ENCODE results near the gene CD2BP2. TPM values are rescaled to one million over a fixed set of nuclear protein-coding genes. Genes with fewer than 3 reads are reported as not detected.

Gene CD2BP2
- total and polyA plus RNA-seq, 2 of the 13 experiments (the other 11 are each of a cell fraction or from before 2014, with no cell fraction given) = 24.9 to 54.6 TPM

- TF ChIP-seq AGO1 (IDR thresholded peaks at IDR 0.05; ENCODE audit: low read depth, low read length, poor library complexity, severe bottlenecking) (no peak), ZNF275 (CRISPR knock-in tag; IDR thresholded peaks at IDR 0.05; ENCODE audit: borderline replicate concordance) (0 out of 2 replicates have a peak, but pooled peaks have one; percentile 14), ZSCAN5A (CRISPR knock-in tag; IDR thresholded peaks at IDR 0.05; ENCODE audit: borderline replicate concordance) (no peak), NFKB2 (CRISPR knock-in tag; IDR thresholded peaks at IDR 0.05; ENCODE audit: borderline replicate concordance) (0 out of 2 replicates have a peak, but pooled peaks have one; percentile 13), POLR2A (IDR thresholded peaks at IDR 0.05; ENCODE audit: insufficient read depth in 1 of 2, low read depth in 2 of 2, low read length in 2 of 2) (peak; percentile 35 to 74; a peak in 3 of 4 replicates), ZFP36 (IDR thresholded peaks at IDR 0.05; ENCODE audit: borderline replicate concordance, low read depth, low read length, partially characterized antibody) (no peak), KAT7 (CRISPR knock-in tag; IDR thresholded peaks at IDR 0.05; ENCODE audit: borderline replicate concordance) (peak; percentile 19; the same call in 1 of the 2 replicates), HNF4G (IDR thresholded peaks at IDR 0.05; ENCODE audit: borderline replicate concordance, low read depth, low read length) (no peak), HNF4G (CRISPR knock-in tag; IDR thresholded peaks at IDR 0.05; ENCODE audit: borderline replicate concordance, low read depth) (no peak), ZIK1 (CRISPR knock-in tag; IDR thresholded peaks at IDR 0.05; ENCODE audit: borderline replicate concordance, low read depth) (peak; percentile 68), ATAD3A (CRISPR knock-in tag; IDR thresholded peaks at IDR 0.05) (no peak)
Measured at GRCh38 chr16:30355954-30356308, 823 bp upstream of the CD2BP2 start (continued).
